ENCODE data around the gene BRD7. TPM values are rescaled to one million over a fixed set of nuclear protein-coding genes. Genes with fewer than 3 reads are reported as not detected.
"Not testable (repeated sequence)": the region's sequence is repeated elsewhere in the genome, so short reads cannot be mapped to it uniquely, and the experiment has no call there.

Gene BRD7
- total and polyA plus RNA-seq, 7 donors, result 34.2 to 56.4 (median 52.0) TPM

GRCh38 chr16:50351116-50351515, 17.7 kb downstream of the BRD7 start:
- H3K4me1 ChIP-seq, result peaks cover 0 to 7% (median 0%) of the 10 kb centered on the region in 4 donors
- H3K27ac ChIP-seq, result no peak overlapping the region
- TF ChIP-seq EP300 (IDR thresholded peaks at IDR 0.05), result no peak
- WGBS, 2 donors, result 95 to 97% methylated on average over 5 of the region's 5 CpGs
- intact Hi-C loops (cut with DNase I), result no loop called here
- peaks cover 3 to 62% (median 13%) of the 10 kb centered on the region in 4 donors for H3K36me3 ChIP-seq
- no peaks in the 10 kb centered on the region for H3K9me3 ChIP-seq
- no peak for DNase-seq
- H3K27me3 ChIP-seq, result no peaks in the 10 kb centered on the region
- no peak overlapping the region for H3K4me3 ChIP-seq

- H3K4me1 ChIP-seq, result peaks cover 0 to 14% (median 4%) of the 10 kb centered on the region in 4 donors
- 90 to 91% methylated on average over 2 of the region's 2 CpGs for WGBS, 2 donors
- H3K36me3 ChIP-seq, result peaks cover 4 to 34% (median 18%) of the 10 kb centered on the region in 4 donors
- DNase-seq; H3K9me3 ChIP-seq; H3K27me3 ChIP-seq; H3K27ac ChIP-seq; intact Hi-C loops (cut with DNase I); H3K4me3 ChIP-seq: not testable (repeated sequence)
Measured at GRCh38 chr16:50345210-50345609, 23.6 kb downstream of the BRD7 start.

GRCh38 chr16:50343566-50343965, 25.2 kb downstream of the BRD7 start:
- H3K4me3 ChIP-seq; DNase-seq; H3K9me3 ChIP-seq; intact Hi-C loops (cut with DNase I); H3K27me3 ChIP-seq; H3K27ac ChIP-seq: not testable (repeated sequence)
- WGBS, 2 donors, result 81% methylated on average over 8 of the region's 8 CpGs
- H3K4me1 ChIP-seq, result peaks cover 0 to 29% (median 9%) of the 10 kb centered on the region in 4 donors
- H3K36me3 ChIP-seq, result peaks cover 0 to 28% (median 13%) of the 10 kb centered on the region in 4 donors

- intact Hi-C loops (cut with DNase I), result no loop called here
- Histone ChIP-seq H3K36me3 (peaks cover 0 to 26% (median 13%) of the 10 kb centered on the region in 4 donors), H3K9me3 (no peaks in the 10 kb centered on the region), H3K27me3 (no peaks in the 10 kb centered on the region), H3K4me1 (peaks cover 0 to 44% (median 13%) of the 10 kb centered on the region in 4 donors), H3K4me3 (no peak overlapping the region), H3K27ac (peak overlapping the region; percentile 25 to 61 (median 52))
- 81 to 91% methylated on average over 2 of the region's 2 CpGs for WGBS, 2 donors
- DNase-seq, result no peak
- TF ChIP-seq POLR2A (IDR thresholded peaks at IDR 0.05) (no peak), POLR2AphosphoS5 (IDR thresholded peaks at IDR 0.05) (peak in 1 of 4 donors; percentile 49)
Measured at GRCh38 chr16:50340578-50340977, 28.2 kb downstream of the BRD7 start.

- TF ChIP-seq CTCF (IDR thresholded peaks at IDR 0.05), result no peak
- no peak for TF ChIP-seq POLR2A (IDR thresholded peaks at IDR 0.05)
- no peak for TF ChIP-seq EP300 (IDR thresholded peaks at IDR 0.05)
- no peak for TF ChIP-seq POLR2AphosphoS5 (IDR thresholded peaks at IDR 0.05)
- Histone ChIP-seq H3K9me3 (no peaks in the 10 kb centered on the region), H3K27me3 (no peaks in the 10 kb centered on the region), H3K36me3 (peaks cover 0 to 18% (median 11%) of the 10 kb centered on the region in 4 donors), H3K27ac (peak overlapping the region in 3 of 4 donors; percentile 11 to 25 (median 15)), H3K4me3 (no peak overlapping the region), H3K4me1 (peaks cover 0 to 62% (median 28%) of the 10 kb centered on the region in 4 donors)
- intact Hi-C loops (cut with DNase I), result no loop called here
- no peak for DNase-seq
- WGBS, 2 donors, result 72 to 77% methylated on average over 8 of the region's 8 CpGs
Measured at GRCh38 chr16:50338371-50339231, 30.2 kb downstream of the BRD7 start.

GRCh38 chr16:50336884-50337283, 31.9 kb downstream of the BRD7 start:
- H3K27me3 ChIP-seq, result no peaks in the 10 kb centered on the region
- H3K36me3 ChIP-seq, result peaks cover 0 to 10% (median 0%) of the 10 kb centered on the region in 4 donors
- H3K9me3 ChIP-seq, result no peaks in the 10 kb centered on the region
- peak overlapping the region in 1 of 4 donors; percentile 25 for H3K27ac ChIP-seq
- WGBS, 2 donors, result 60 to 88% methylated on average over 1 of the region's 1 CpG
- H3K4me1 ChIP-seq, result peaks cover 0 to 67% (median 34%) of the 10 kb centered on the region in 4 donors
- intact Hi-C loops (cut with DNase I), result no loop called here
- no peak for DNase-seq
- TF ChIP-seq POLR2AphosphoS5 (IDR thresholded peaks at IDR 0.05) (no peak), CTCF (IDR thresholded peaks at IDR 0.05) (no peak), POLR2A (IDR thresholded peaks at IDR 0.05) (no peak), EP300 (IDR thresholded peaks at IDR 0.05) (no peak)
- H3K4me3 ChIP-seq, result no peak overlapping the region

Data from sigmoid colon (tissue), 7 donors.